Activated CD4-positive, alpha-beta T cell treated with anti-CD3 and anti-CD28 coated beads, Interleukin-2, amount 50 U/mL, for 48 hours (primary cell): ENCODE results near the gene DDX1.
"Not testable (repeated sequence)": the region's sequence is repeated elsewhere in the genome, so short reads cannot be mapped to it uniquely, and the experiment has no call there.

Experiments used
- DNase-seq, 2 experiments: peaks; one replicate each; pipeline ENCODE4 v3.0.0-alpha.2; 2020

The DDX1 gene

GRCh38 chr2:15595936-15596335 lies 4.3 kb downstream of the DDX1 start:
- no peak for DNase-seq

DNA sequence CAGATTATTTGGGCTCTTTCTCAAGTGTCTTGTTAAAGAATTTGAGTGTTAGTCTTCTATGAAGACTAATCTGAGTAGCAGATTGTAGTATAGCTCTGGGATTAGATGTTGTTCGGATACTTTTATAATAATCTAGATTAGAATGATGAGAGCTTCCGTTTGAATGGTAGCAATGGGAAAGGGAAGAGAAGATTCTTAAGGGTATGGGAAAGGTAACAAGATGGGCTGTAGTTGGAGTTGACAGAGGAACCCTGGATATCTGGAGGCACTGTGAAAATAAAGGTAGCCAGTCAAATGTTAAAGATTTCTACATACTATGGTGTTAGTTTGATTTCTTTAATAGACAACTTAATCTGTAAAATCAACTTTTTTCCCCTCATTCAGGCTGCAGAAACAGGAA lies 4.7 kb downstream of the DDX1 start:
- no peak for DNase-seq

DNA sequence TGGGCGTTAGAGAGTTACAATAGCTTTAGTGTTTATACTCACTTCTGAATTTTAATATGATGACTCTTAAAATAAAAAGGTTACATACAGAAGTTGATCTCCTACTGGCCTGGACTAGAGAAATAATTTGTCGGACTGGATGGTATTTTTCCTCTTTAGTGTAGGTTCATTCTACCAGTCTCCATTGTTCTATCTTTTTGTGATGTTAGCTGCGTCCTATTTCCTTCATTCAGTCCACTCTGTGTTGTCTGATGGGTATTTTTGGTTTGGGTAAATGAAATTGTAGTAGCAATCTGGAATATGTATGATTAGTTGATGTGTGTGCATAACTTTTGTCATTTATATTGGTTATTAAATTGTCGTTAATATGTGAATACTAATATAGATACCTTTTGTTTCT lies 5.3 kb downstream of the DDX1 start:
- no peak for DNase-seq

GRCh38 chr2:15599994-15600393 lies 8.3 kb downstream of the DDX1 start:
- DNase-seq: no peak

GRCh38 chr2:15601681-15602080 lies 10.0 kb downstream of the DDX1 start:
- no peak for DNase-seq

DNA sequence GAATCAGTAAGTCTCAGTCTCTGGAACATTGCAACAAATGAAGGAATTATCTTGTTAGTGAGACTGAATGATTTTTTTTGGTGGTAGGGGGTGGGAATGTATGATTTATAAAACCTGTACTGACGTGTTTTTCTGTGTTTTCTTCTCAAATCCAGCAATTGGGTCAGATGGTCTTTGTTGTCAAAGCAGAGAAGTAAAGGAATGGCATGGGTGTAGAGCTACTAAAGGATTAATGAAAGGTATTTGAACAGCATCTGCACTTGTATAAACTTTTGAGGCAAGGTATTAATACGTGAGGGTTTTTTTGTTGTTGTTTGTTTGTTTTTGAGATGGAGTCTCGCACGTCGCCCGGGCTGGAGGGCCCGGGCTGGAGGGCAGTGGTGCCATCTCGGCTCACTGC lies 10.7 kb downstream of the DDX1 start:
- no peak for DNase-seq

- DNase-seq: no peak
Observed at GRCh38 chr2:15603044-15603765, 11.5 kb downstream of the DDX1 start.

DNA sequence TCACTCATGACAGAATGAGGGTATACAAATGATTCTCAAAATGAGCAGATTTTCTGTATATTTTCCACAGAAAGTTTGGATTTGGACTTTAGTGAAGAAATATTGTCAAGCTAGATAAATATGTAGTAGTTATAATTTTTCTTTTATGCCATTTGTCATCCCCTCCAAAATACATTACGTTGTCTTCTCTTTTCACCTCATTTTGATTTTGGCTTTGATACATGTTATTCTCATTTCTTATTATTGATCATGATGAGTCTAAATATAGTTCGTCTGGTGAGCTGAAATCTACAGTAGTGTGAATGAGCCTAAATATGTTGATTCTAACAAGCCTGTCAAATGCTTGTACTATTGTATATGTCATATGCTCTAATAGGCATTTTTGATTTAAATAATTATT lies 12.3 kb downstream of the DDX1 start:
- no peak for DNase-seq

- DNase-seq: no peak
Observed at GRCh38 chr2:15605721-15606120, 14.1 kb downstream of the DDX1 start.

GRCh38 chr2:15606481-15607441 lies 15.1 kb downstream of the DDX1 start:
- DNase-seq: no peak

DNA sequence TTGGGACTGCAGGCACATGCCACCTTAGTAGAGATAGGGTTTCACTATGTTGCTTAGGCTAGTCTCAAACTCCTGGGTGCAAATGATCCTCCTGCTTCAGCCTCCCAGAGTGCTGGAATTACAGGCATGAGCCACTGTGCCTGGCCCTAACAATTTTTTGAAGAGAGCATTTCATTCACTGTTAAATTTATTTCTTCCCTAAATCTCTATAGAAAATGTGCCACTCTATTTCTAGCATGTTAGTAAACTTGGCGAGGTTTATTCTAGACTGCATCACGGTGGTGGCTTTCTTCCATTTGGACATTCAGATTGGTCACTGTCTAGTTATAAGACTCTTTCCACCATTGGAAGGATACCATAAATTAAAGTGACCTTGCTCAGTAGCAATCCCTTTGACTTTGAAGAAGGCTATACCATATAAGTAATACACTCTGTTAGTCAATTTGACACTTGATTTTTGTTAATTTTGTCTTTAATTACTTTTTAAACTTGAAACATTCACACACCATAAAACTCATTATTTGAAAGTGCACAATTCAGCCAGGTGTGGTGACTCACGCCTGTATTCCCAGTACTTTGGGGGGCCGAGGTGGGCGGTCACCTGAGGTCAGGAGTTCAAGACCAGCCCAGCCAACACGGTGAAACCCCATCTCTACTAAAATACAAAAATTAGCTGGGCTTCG lies 16.2 kb downstream of the DDX1 start:
- no peak for DNase-seq

DNA sequence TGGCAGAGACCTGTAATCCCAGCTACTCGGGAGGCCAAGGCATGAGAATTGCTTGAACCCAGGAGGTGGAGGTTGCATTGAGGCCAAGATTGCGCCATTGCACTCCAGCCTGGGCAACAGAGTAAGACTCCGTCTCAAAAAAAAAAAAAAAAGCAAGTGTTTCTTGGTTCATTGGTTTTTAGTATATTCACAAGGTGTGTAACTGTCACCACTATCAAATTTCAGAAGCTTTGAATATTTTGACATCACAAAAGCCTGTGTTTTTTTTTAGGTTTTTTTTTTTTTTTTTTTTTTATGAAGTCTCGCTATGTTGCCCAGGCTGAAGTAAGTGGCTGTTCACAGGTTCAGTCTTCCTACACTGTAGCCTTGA lies 16.7 kb downstream of the DDX1 start:
- no peak for DNase-seq

GRCh38 chr2:15609341-15610042 lies 17.8 kb downstream of the DDX1 start:
- DNase-seq: no peak

DNA sequence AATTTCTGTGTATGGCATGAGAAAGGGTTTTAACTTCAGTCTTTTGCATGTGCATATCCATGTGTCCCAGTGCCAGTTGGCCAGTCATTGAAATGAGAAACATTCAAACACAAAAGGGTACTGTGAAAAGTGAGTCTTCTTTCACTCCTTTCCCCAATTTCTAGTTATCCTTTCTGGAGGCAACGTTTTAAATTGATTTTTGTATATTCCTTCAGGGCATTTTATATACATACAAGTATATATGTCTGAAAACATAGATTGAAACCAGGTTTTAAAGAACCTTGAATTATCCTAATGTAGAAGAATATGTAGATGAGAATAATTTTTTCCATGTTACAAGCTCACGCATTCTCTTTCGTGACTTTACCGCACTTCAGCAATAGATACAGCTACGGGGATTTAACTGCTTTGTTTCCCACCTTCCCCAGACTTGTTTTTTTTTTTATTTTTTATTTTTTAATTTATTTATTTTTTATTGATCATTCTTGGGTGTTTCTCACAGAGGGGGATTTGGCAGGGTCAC lies 18.8 kb downstream of the DDX1 start:
- no peak for DNase-seq

- DNase-seq: not testable (repeated sequence)
Observed at GRCh38 chr2:15612101-15612500, 20.4 kb downstream of the DDX1 start.

- DNase-seq: no peak
Observed at GRCh38 chr2:15613736-15614429, 22.2 kb downstream of the DDX1 start.

GRCh38 chr2:15614545-15615300 lies 23.1 kb downstream of the DDX1 start:
- DNase-seq: no peak

DNA sequence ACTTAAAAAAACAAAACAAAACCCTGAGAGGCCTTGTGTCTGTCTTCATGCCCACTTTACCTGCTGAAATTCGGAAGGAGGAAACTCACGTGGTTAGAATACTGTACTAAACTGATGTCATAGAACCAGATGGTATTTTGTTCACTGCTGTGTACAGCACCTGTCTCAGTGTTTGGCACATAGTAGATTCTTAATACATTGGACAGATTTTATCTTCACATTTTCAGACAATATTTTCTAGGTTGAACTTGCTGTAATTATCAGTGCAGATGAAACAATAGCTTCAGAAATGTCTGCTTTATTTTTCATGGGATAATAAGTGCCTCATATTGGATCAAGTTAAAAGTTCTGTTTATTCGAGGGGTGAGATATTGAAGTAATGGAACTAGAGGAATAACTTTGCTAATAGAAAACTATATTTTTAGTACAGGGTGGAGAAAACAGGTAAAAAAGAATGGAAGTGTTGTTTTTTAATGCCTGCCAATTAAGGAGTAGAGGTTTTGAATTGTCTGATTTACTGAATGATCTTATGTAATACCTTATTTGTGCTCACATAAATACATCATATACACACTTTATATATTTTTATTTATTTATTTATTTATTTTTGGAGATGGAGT lies 23.7 kb downstream of the DDX1 start:
- no peak for DNase-seq

- no peak for DNase-seq
Observed at GRCh38 chr2:15616429-15616828, 24.8 kb downstream of the DDX1 start.

DNA sequence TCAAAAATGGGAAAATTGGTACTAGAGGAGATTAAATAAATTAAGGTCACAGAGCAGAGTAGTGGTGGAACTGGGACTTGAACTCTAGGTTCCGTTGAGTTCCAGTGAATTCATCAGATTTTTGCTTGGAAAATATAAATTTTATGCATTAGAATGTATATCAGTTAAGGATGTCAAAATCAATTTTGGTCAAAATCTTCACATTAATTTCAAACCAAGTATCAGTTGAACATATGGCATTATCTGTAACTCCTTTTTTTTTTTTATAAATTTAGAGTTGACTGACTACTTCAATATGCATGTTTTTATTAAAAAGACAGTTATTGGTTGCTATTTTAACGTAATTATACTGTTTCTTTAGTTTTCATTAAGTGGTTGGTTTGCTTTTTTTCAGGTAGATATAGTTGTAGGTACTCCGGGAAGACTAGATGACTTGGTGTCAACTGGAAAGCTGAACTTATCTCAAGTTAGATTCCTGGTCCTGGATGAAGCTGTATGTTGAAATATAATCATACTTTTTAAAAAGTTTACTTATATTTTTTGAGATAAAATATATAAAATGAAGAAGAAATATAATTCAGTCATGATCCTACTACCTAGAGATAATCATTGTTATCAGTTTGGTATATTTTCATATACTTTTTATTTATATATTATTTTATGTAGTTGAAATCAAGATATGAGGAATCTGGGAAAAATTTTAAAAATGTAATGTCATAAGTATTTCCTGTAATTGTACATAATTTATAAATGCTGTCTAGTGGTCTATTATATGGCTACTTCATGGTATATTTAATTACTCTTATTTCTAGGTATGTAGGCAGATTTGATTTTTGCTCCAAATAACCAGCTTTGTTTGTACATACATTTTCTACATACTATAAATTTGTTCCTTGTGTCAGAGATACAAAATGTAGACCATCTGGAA lies 25.4 kb downstream of the DDX1 start:
- DNase-seq: no peak
